ENCODE results near the gene RFX4. TPM values are rescaled to one million over a fixed set of nuclear protein-coding genes. Genes with fewer than 3 reads are reported as not detected.

The RFX4 gene
- total and polyA plus RNA-seq, 10 of the 15 experiments (the other 5 are each of a cell fraction or from before 2014, with no cell fraction given) = 0.02 to 0.23 TPM; not detected in 8

GRCh38 chr12:106717673-106718072 is 134.9 kb downstream of the RFX4 start:
- H3K9me3 ChIP-seq (replicated peaks; ENCODE audit: control insufficient read depth, insufficient read depth, low read length) = no peaks in the 10 kb centered on the region
- ChIA-PET SMC1A (ENCODE audit: uncharacterized antibody, unreplicated experiment) (no interaction called here), RAD21 (ENCODE audit: unreplicated experiment) (interaction anchor here (1.1 kb wide), 1 partner anchor 202 kb away, joined by 3 read pairs; no protein-coding TSS in a partner anchor), POLR2A (interaction anchor here (0.6 kb wide), 1 partner anchor 73 kb away, joined by 8 read pairs; no protein-coding TSS in a partner anchor), CTCF (interaction anchor here (1.5 kb wide), 1 partner anchor 17 kb away, joined by 5 read pairs; no protein-coding TSS in a partner anchor)
- no peak for ATAC-seq
- in situ Hi-C loops (cut with MboI) = no loop called here
- H4K20me1 ChIP-seq (ENCODE audit: control insufficient read depth, insufficient read depth) = no peaks in the 10 kb centered on the region
- H3K9ac ChIP-seq (ENCODE audit: control insufficient read depth, insufficient read depth, low read length) = no peak overlapping the region
- no peaks in the 10 kb centered on the region for H3K79me2 ChIP-seq (ENCODE audit: control insufficient read depth, insufficient read depth, low read length)
- H3K36me3 ChIP-seq (ENCODE audit: control insufficient read depth in 2 of 2, insufficient read depth in 2 of 2, low read length in 1 of 2) = no peaks in the 10 kb centered on the region
- no peak for DNase-seq (ENCODE audit: low read depth, low spot score)
- FAIRE-seq = no peak
- no peaks in the 10 kb centered on the region; a peak in 1 of 4 replicates for H3K27me3 ChIP-seq (replicated peaks in 1 of 2; ENCODE audit: control insufficient read depth in 2 of 2, insufficient read depth in 2 of 2, low read length in 1 of 2)
- WGBS (ENCODE audit: insufficient coverage, insufficient replicate concordance, low lambda C conversion rate, missing lambda C conversion rate) = 47% methylated on average over 2 of the region's 2 CpGs
- intact Hi-C loops (cut with micrococcal nuclease; ENCODE audit: unreplicated experiment) = no loop called here
- BruUV-seq (replicated peaks) = no TSS peak
- no peak overlapping the region for H3K27ac ChIP-seq (ENCODE audit: control insufficient read depth, insufficient read depth)
- no peak overlapping the region for H3K4me3 ChIP-seq
- H3K4me1 ChIP-seq (ENCODE audit: control insufficient read depth, insufficient read depth, low read length) = no peaks in the 10 kb centered on the region
- no peak overlapping the region for H3K4me2 ChIP-seq (ENCODE audit: control insufficient read depth, insufficient read depth)
- H2AFZ ChIP-seq (ENCODE audit: control insufficient read depth, low read depth, low read length) = no peak overlapping the region
- TF ChIP-seq YBX1 (IDR thresholded peaks at IDR 0.05) (no peak), SMAD1 (IDR thresholded peaks at IDR 0.05; ENCODE audit: low read depth, partially characterized antibody) (no peak), SPI1 (IDR thresholded peaks at IDR 0.05; ENCODE audit: borderline replicate concordance, insufficient read depth, low read depth, low read length) (no peak), MYB (IDR thresholded peaks at IDR 0.05; ENCODE audit: borderline replicate concordance, low read depth, low read length) (no peak), SP1 (IDR thresholded peaks at IDR 0.05; ENCODE audit: low read depth, low read length) (no peak), ATF7 (IDR thresholded peaks at IDR 0.05; ENCODE audit: low read depth) (no peak), CBX3 (IDR thresholded peaks at IDR 0.05; ENCODE audit: borderline replicate concordance, low read depth) (no peak), SREBF2 (IDR thresholded peaks at IDR 0.05; ENCODE audit: low read length) (no peak), ZNF384 (IDR thresholded peaks at IDR 0.05; ENCODE audit: borderline replicate concordance, low read depth, low read length) (no peak), ATF3 (IDR thresholded peaks at IDR 0.05; ENCODE audit: borderline replicate concordance, extremely low read depth, low read depth, low read length) (no peak), ZBTB4 (CRISPR knock-in tag; IDR thresholded peaks at IDR 0.05) (no peak), CHD1 (IDR thresholded peaks at IDR 0.05; ENCODE audit: low read depth, low read length) (no peak), ZNF274 (IDR thresholded peaks at IDR 0.05; ENCODE audit: insufficient read depth, insufficient read length) (no peak), ATF2 (IDR thresholded peaks at IDR 0.05; ENCODE audit: low read length) (no peak), BRCA1 (IDR thresholded peaks at IDR 0.05; ENCODE audit: low read depth, low read length) (no peak)
- TF ChIP-seq, protein P1, sequence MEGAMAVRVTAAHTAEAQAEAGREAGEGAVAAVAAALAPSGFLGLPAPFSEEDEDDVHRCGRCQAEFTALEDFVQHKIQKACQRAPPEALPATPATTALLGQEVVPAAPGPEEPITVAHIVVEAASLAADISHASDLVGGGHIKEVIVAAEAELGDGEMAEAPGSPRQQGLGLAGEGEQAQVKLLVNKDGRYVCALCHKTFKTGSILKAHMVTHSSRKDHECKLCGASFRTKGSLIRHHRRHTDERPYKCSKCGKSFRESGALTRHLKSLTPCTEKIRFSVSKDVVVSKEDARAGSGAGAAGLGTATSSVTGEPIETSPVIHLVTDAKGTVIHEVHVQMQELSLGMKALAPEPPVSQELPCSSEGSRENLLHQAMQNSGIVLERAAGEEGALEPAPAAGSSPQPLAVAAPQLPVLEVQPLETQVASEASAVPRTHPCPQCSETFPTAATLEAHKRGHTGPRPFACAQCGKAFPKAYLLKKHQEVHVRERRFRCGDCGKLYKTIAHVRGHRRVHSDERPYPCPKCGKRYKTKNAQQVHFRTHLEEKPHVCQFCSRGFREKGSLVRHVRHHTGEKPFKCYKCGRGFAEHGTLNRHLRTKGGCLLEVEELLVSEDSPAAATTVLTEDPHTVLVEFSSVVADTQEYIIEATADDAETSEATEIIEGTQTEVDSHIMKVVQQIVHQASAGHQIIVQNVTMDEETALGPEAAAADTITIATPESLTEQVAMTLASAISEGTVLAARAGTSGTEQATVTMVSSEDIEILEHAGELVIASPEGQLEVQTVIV (IDR thresholded peaks at IDR 0.05; ENCODE audit: borderline replicate concordance, partially characterized antibody) = no peak
- TF ChIP-seq, protein P2, sequence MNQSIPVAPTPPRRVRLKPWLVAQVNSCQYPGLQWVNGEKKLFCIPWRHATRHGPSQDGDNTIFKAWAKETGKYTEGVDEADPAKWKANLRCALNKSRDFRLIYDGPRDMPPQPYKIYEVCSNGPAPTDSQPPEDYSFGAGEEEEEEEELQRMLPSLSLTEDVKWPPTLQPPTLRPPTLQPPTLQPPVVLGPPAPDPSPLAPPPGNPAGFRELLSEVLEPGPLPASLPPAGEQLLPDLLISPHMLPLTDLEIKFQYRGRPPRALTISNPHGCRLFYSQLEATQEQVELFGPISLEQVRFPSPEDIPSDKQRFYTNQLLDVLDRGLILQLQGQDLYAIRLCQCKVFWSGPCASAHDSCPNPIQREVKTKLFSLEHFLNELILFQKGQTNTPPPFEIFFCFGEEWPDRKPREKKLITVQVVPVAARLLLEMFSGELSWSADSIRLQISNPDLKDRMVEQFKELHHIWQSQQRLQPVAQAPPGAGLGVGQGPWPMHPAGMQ (IDR thresholded peaks at IDR 0.05; ENCODE audit: borderline replicate concordance) = no peak

All from GM12878 (cell line).